D721Med (cell line): ENCODE data around the gene RIMKLB.

ENCODE experiments used
- DNase-seq: peaks from one replicate; pipeline ENCODE4 v3.0.0; 2011; ENCODE audit warnings: low spot score; ENCODE audit not compliant: insufficient read length
- FAIRE-seq: peaks from 2 replicates; lab custom pipeline; 2011; peaks lifted over from hg19 to GRCh38; lab: Jason Lieb, UNC
- CTCF ChIP-seq: IDR thresholded peaks from 2 replicates; pipeline ENCODE4 v1.5.1; 2012; ENCODE audit warnings: mild to moderate bottlenecking, control low read depth; ENCODE audit not compliant: insufficient read depth; ENCODE audit errors: missing control alignments

RIMKLB gene

DNA sequence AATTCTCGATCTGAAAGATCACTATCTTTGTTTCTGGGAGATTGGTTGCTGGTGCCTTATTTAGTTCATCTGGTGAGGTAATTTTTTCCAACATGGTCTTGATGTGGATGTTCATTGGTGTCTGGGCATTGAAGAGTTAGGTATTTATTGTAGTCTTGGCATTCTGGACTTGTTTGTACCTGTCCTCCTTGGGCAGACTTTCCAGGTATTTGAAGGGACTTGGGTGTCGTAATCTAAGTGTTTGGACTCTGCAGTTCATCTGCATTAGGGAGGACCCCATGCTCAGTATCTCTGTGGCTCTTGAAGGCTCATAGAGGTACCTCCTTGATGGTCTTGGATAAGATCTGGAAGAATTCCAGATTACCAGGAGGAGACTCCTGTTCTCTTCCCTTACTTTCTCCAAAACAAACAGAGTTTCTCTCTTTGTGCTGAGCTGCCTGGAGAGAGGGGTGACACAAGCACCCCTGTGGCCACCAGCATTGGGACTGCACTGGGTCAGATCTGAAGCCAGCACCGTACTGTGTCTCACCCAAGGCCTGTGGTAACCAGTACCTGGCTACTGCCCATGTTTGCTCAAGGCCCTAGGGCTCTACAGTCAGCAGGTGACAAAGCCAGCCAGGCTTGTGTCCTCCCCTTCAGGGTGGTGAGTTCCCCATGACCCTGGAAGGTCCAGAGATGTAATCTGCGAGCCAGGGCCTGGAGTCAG lies 129.9 kb downstream of the RIMKLB start:
- DNase-seq: no peak
- TF ChIP-seq CTCF: no peak
- no peak for FAIRE-seq

DNA sequence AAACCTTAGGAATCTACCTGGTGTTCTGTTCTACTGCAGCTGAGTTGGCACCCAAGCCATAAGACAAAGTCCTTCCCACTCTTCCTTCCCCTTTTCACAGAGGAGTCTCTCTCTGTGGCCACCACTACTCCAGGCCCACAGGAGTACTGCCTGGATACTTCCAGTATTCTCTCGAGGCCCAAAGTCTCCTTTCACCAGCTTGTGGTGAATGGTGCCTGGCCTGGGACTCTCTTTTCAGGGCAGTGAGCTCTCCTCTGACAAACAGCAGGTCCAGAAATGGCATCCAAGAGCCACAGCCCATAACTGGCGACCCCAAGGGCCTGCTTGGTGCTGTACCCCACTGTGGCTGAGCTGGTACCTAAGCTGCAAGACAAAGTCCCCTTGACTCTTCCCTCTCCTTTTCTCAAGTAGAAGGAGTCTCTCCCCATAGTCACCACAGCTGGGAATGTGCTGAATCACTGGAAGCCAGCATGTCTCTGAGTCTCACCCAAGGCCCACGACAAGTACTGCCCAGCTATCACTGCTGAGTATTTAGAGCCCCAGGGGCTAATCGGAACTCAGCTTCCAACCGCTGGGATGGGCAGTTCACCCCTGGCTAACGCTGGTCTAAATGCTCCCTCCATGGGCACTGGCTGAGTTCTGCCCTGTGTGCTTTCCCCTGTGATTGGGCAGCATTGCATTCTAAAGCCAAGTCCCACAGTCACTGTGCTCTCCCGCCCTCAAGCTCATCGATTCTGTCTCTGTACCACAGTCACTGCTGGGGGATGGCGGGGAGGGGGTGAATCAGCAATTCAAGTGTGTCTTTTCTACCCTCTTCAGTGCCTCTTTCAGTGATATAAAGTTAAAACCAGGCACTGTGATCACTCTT lies 130.7 kb downstream of the RIMKLB start:
- DNase-seq (no peak), FAIRE-seq (no peak)
- TF ChIP-seq CTCF: no peak

DNA sequence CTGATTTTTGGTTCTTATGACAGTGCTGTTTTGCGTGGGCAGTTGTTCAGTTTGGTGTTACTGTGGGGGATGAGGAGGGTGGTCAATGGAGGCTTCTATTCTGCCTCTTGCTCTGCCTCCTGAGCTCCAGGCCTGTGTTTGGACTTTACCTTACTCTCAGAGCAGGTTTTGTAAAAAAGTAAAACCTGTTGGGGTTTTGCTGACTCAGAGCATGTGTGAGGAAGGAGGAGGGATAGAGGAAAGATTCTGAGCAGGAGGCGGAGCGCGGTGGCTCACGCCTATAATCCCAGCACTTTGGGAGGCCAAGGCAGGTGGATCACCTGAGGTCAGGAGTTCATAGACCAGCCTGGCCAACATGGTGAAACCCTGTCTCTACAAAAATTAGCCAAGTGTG lies 131.3 kb downstream of the RIMKLB start:
- no peak for TF ChIP-seq CTCF
- FAIRE-seq: no peak
- no peak for DNase-seq

DNA sequence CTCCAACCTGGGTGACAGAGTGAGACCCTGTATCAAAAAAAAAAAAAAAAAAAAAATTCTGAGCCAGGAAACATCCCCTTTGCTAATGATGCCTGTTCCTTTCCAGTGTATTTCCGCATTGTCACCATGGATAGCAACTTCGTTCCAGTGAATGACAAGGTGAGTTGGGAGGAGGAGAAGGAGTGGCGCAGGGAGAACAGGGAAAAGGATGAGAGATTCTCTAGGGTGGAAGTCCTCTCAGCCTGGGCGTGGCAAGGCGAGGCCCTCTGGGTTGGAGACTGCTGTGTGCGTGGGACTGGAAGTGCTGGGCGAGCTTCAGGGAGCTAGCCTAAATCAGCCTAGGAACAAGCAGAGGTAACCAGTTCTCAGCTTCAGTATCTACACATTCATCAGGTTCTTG lies 131.8 kb downstream of the RIMKLB start:
- FAIRE-seq (no peak), DNase-seq (no peak)
- no peak for TF ChIP-seq CTCF

DNA sequence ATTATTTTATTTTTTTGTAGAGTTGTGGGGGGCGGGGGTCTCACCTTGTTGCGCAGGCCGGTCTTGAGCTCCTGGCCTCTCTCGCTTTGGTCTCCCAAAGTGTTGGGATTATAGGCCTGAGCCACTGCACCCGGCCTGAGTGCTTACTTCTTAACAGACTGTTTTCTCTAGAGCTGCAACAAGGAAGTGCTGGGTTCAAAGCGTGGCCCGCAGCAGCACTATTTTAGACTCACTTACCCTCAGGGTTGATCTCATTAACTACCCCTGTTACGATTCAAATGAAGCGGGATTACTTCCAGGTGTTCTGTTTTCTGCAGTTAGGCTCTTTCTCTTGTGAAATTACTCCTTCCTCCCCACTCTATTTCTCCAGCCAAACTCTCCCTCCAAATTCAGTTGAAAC lies 133.3 kb downstream of the RIMKLB start:
- DNase-seq (no peak), FAIRE-seq (no peak)
- no peak for TF ChIP-seq CTCF

GRCh38 chr12:8832500-8832899 lies 134.7 kb downstream of the RIMKLB start:
- TF ChIP-seq CTCF: no peak
- DNase-seq (no peak), FAIRE-seq (no peak)
